Lower leg skin (tissue), 4 donors: ENCODE results near the gene FSD1. TPM values are rescaled to one million over a fixed set of nuclear protein-coding genes. Genes with fewer than 3 reads are reported as not detected.

Source experiments
- DNase-seq, 2 donors: peaks; one replicate each; pipeline ENCODE4 v3.0.0-alpha.2; 2019; ENCODE audit warnings: low spot score in 2 of 2
- H3K4me3 ChIP-seq: fragments of 200-600 bp; sonication (generic); 2 replicates; pipeline ENCODE4 v1.5.1; 2017; ENCODE audit warnings: mild to moderate bottlenecking, low read depth; ENCODE audit not compliant: poor library complexity, severe bottlenecking
- POLR2A ChIP-seq, 2 donors: fragments of 450-650 bp; IDR thresholded peaks; one replicate each; pipeline ENCODE4 v1.6.1; 2016 to 2017; ENCODE audit warnings: antibody characterized with exemption in 2 of 2, mild to moderate bottlenecking in 1 of 2, moderate library complexity in 1 of 2
- WGBS, 2 donors: methylation state at CpG; one replicate each; pipeline ENCODE4 v1.1.5; 2018; 5-methylcytosine and 5-hydroxymethylcytosine counted together
- intact Hi-C: fragments of 100-400 bp; cut with DNase I; formaldehyde crosslinking; loops from one replicate; pipeline ENCODE4 v1.15.0; 2023; ENCODE audit warnings: low total_unique reads
- total RNA-seq, 4 donors: library from RNA; depleted of rRNA; stranded (reverse); fragments of >200 nt; gene quantifications; one replicate each; pipeline ENCODE4 v1.1.0, GENCODE V29; 2016
- TF ChIP-seq, protein P1 (sequence below), 3 donors: fragments of 450-650 bp; IDR thresholded peaks; one replicate each; pipeline ENCODE4 v1.5.1; 2016; ENCODE audit warnings: antibody characterized with exemption in 3 of 3, mild to moderate bottlenecking in 3 of 3, moderate library complexity in 2 of 3

Gene FSD1
- total RNA-seq, 4 donors from 2014 or later: 0.16 to 0.64 TPM; not detected in 2

DNA sequence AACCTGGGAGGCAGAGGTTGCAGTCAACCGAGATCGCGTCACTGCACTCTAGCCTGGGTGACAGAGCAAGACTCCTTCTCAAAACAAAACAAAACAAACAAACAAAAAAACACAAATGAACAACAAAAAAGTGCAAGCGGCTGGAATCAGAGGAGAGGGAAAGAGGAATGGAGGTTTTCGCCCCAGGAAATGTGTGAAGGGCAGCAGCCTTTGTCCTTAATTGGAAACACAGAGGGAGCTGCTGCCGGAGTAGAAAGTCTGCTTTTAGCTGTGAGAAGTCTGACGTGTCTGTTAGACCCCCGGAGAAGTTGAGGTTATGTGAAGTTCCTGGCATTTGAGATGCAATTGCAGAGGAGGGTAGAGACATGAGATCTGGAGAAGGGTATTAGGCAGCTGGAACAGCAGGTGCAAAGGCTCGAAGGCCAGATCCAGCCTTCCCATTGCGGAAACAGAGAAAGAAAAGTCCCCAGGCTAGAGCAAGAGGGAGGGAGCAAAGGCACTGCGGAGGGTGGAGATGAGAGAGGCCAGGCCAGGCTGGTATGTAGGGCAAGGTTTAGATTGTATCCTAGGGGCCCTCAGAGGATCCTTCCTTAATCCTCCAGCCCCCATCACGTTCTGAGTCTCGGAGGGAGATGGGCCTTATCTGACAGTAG, 2.7 kb upstream of the FSD1 start:
- 49 to 61% methylated on average over 13 of the region's 13 CpGs for WGBS, 2 donors
- intact Hi-C loops: no loop called here
- TF ChIP-seq, protein P1, sequence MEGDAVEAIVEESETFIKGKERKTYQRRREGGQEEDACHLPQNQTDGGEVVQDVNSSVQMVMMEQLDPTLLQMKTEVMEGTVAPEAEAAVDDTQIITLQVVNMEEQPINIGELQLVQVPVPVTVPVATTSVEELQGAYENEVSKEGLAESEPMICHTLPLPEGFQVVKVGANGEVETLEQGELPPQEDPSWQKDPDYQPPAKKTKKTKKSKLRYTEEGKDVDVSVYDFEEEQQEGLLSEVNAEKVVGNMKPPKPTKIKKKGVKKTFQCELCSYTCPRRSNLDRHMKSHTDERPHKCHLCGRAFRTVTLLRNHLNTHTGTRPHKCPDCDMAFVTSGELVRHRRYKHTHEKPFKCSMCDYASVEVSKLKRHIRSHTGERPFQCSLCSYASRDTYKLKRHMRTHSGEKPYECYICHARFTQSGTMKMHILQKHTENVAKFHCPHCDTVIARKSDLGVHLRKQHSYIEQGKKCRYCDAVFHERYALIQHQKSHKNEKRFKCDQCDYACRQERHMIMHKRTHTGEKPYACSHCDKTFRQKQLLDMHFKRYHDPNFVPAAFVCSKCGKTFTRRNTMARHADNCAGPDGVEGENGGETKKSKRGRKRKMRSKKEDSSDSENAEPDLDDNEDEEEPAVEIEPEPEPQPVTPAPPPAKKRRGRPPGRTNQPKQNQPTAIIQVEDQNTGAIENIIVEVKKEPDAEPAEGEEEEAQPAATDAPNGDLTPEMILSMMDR (IDR thresholded peaks at IDR 0.05): no peak
- TF ChIP-seq POLR2A (IDR thresholded peaks at IDR 0.05): no peak
- no peak overlapping the region for H3K4me3 ChIP-seq
- DNase-seq: no peak

DNA sequence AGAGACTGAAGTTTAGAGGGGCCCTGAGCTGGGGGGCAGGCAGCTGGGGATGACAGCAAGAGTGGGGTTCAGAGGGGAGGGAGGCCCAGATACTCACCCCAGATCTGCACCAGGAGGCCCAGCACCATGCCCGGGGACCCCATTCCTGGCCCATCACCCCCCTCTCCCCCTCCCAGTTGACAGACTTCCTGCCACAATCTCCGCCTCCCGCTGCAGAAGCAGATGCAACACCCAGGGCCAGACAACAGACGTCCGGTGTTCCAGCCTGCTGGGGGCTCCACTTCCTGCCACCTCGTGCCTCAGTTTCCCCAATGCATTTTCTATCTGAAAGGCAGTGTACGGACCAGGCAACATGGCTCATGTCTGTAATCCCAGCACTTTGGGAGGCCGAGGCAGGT, 2.2 kb upstream of the FSD1 start, which contains the start of gene TMIGD2:
Gene TMIGD2 (minus strand): TSS at position 147 of the 398 bp plus-strand sequence. CDS start 4 bp downstream, at position 143.
- DNase-seq: no peak
- intact Hi-C loops: no loop called here
- whole genome bisulfite sequencing, 2 donors: 47 to 60% methylated on average over 8 of the region's 8 CpGs
- no peak within 1 kb of the TSS for H3K4me3 ChIP-seq
- TF ChIP-seq, protein P1 (IDR thresholded peaks at IDR 0.05): no peak
- TF ChIP-seq POLR2A (IDR thresholded peaks at IDR 0.05): no peak

DNA sequence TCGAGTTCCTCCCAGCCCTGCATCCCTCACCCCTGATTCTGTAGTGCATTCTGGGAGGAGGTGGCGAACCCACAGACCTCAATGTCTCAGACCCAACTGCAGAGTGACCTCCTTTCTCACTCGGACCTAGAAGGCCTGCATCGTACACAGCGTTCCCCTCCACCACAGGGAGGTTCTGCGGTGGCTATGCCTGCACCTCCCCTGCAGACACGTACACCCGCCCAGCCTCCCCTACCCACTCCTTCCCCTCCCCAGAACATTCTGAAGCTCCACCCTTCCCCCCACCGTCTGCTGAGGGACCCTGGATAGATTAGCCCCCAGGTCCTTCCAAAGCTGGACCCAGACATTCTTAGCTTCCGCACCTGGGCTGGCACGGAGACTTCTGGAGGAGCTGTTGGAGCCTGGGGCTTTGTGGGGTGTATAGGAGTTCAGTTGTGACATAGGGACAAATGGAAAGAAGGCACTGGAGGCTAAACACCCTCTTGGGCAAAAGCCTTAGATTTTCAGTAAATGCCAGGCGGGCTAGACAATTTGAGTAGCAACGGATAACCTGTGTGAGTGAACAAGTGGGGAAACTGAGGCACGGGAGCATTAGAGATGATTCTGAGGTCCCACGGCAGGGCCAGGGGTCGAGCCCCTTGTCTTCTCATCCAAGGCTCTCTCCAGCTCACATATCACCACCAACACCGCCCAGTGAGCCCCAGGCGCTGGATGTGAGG, 420 bp upstream of the FSD1 start:
- no peak for TF ChIP-seq POLR2A (IDR thresholded peaks at IDR 0.05)
- TF ChIP-seq, protein P1 (IDR thresholded peaks at IDR 0.05): no peak
- DNase-seq: no peak
- 40 to 47% methylated on average over 18 of the region's 18 CpGs for WGBS, 2 donors
- intact Hi-C loops: no loop called here
- no peak overlapping the region for H3K4me3 ChIP-seq

DNA sequence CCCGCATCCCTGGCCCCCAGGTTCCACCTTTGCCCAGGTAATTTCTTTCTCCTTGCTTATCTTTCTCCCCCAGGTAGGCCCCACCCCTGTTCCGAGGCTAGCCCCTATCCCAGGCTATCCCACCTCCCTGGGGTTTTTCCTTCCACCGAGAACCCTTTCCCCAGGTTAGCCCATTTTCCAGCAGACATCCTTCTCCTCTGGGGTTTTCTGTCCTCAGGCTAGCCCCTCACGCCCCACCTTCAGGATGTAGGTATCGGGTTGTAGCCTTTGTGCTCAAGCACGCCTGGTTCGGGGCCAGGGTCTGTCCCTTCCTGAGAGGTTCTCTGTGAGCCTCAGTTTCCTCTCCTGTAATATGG, 837 bp downstream of the FSD1 start:
- H3K4me3 ChIP-seq: no peak overlapping the region
- intact Hi-C loops: no loop called here
- no peak for DNase-seq
- 65 to 72% methylated on average over 7 of the region's 7 CpGs for WGBS, 2 donors
- TF ChIP-seq, protein P1 (IDR thresholded peaks at IDR 0.05): no peak
- TF ChIP-seq POLR2A (IDR thresholded peaks at IDR 0.05): no peak

DNA sequence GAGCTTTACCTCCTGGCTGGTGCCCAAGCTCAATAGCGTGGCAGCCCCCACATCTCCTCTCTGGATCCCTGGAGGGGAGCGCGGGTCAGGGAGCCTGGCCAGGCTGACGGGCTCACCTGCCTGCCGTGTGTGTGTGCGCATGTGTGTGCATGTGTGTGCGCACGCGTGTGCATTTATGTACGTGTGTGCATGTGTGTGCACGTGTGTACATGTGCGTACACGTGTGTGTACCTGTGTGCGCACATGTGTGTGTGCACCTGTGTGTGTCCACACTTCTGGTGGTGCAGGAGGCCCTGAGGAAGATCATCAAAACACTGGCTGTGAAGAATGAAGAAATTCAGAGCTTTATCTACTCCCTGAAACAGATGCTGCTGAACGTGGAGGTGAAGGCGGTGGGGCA, 1.3 kb downstream of the FSD1 start:
- intact Hi-C loops: no loop called here
- no peak overlapping the region for H3K4me3 ChIP-seq
- TF ChIP-seq POLR2A (IDR thresholded peaks at IDR 0.05): no peak
- TF ChIP-seq, protein P1 (IDR thresholded peaks at IDR 0.05): no peak
- no peak for DNase-seq
- WGBS, 2 donors: 77% methylated on average over 16 of the region's 16 CpGs
